Endothelial cell of umbilical vein (primary cell): Measurements from ENCODE around the gene FAM185A. TPM values are rescaled to one million over a fixed set of nuclear protein-coding genes. Genes with fewer than 3 reads are reported as not detected.

ENCODE experiments used
- BruUV-seq: library from RNA; stranded (reverse); fragments of 400-500 nt; replicated peaks from 2 replicates; lab custom pipeline; 2021; lab: Mats Ljungman, UMichigan
- CTCF ChIA-PET: fragments of 300-600, 350-600 bp; sonication (Branson Sonifier 250); formaldehyde crosslinking; loops from one replicate; lab custom pipeline; 2021; ENCODE audit warnings: antibody characterized with exemption, inconsistent platforms; lab: Charles Lee
- POLR2A ChIA-PET: fragments of 300-600, 350-600 bp; sonication (Branson Sonifier 250); formaldehyde crosslinking; loops from one replicate; lab custom pipeline; 2021; ENCODE audit warnings: antibody characterized with exemption, inconsistent platforms; lab: Charles Lee
- DNase-seq: peaks from one replicate; pipeline ENCODE4 v3.0.0-alpha.2; 2011; ENCODE audit warnings: low read depth, low spot score
- FAIRE-seq: peaks from 2 replicates; lab custom pipeline; 2011; peaks lifted over from hg19 to GRCh38; lab: Jason Lieb, UNC
- H2AFZ ChIP-seq: 2 replicates; pipeline ENCODE4 v1.6.0; 2012; ENCODE audit warnings: low read depth, low read length, control low read depth, inconsistent platforms
- H3K27ac ChIP-seq: 2 replicates; pipeline ENCODE4 v1.5.1; 2011; ENCODE audit warnings: low read depth, mild to moderate bottlenecking, control low read depth, low read length, moderate library complexity; ENCODE audit not compliant: insufficient read depth
- H3K27me3 ChIP-seq, 2 experiments: 2 replicates each; pipeline versions ENCODE4 v1.6.0 to v1.6.1; 2011; ENCODE audit warnings: low read length in 2 of 2, mixed read lengths in 1 of 2; ENCODE audit not compliant: control insufficient read depth in 2 of 2, insufficient read depth in 2 of 2
- H3K36me3 ChIP-seq, 2 experiments: 2 replicates in 1 of 2; 3 replicates in 1 of 2; pipeline ENCODE4 v1.5.1; 2011; ENCODE audit warnings: low read length in 2 of 2, mild to moderate bottlenecking in 1 of 2, moderate library complexity in 1 of 2; ENCODE audit not compliant: control insufficient read depth in 2 of 2, insufficient read depth in 2 of 2; ENCODE audit errors: extremely low read depth in 1 of 2
- H3K4me1 ChIP-seq: 3 replicates; pipeline ENCODE4 v1.5.1; 2011; ENCODE audit warnings: mild to moderate bottlenecking, low read length; ENCODE audit not compliant: control insufficient read depth, insufficient read depth; ENCODE audit errors: extremely low read depth
- H3K4me2 ChIP-seq: 2 replicates; pipeline ENCODE4 v1.6.1; 2011; ENCODE audit warnings: low read length, control low read depth, mixed read lengths; ENCODE audit not compliant: insufficient read depth
- H3K4me3 ChIP-seq, 3 experiments: fragments of 200-600 bp in 1 of 3; sonication (generic), shearing (Covaris generic) in 1 of 3; replicated peaks in 1 of 3; 2 replicates each; pipeline ENCODE4 v1.5.1; 2011 to 2016; ENCODE audit warnings: control low read depth in 3 of 3, low read length in 3 of 3, mild to moderate bottlenecking in 2 of 3, inconsistent platforms in 1 of 3, low read depth in 1 of 3, moderate library complexity in 1 of 3; ENCODE audit not compliant: insufficient read depth in 1 of 3
- H3K79me2 ChIP-seq: 2 replicates; pipeline ENCODE4 v1.6.0; 2012; ENCODE audit warnings: low read length, inconsistent platforms; ENCODE audit not compliant: control insufficient read depth, insufficient read depth
- H3K9ac ChIP-seq: replicated peaks from 2 replicates; pipeline ENCODE3; 2011; ENCODE audit warnings: low read length, control low read depth; ENCODE audit not compliant: insufficient read depth; ENCODE audit errors: extremely low read depth
- H3K9me1 ChIP-seq: replicated peaks from 3 replicates; pipeline ENCODE4 v1.6.0; 2011; ENCODE audit warnings: mild to moderate bottlenecking, low read length; ENCODE audit not compliant: control insufficient read depth, insufficient read depth; ENCODE audit errors: extremely low read depth
- H3K9me3 ChIP-seq: replicated peaks from 2 replicates; pipeline ENCODE4 v1.5.1; 2012; ENCODE audit warnings: low read length, inconsistent platforms; ENCODE audit not compliant: control insufficient read depth, insufficient read depth
- H4K20me1 ChIP-seq: replicated peaks from 2 replicates; pipeline ENCODE3; 2011; ENCODE audit warnings: mild to moderate bottlenecking, low read length; ENCODE audit not compliant: control insufficient read depth, insufficient read depth; ENCODE audit errors: extremely low read depth
- CTCF ChIP-seq, 2 donors: IDR thresholded peaks; 1 replicate in 1 of 2; 2 replicates in 1 of 2; pipeline ENCODE4 v1.5.1; 2011; ENCODE audit warnings: low read length in 2 of 2, mild to moderate bottlenecking in 2 of 2, moderate library complexity in 2 of 2, control low read depth in 1 of 2, inconsistent platforms in 1 of 2, low read depth in 1 of 2; ENCODE audit not compliant: insufficient read depth in 1 of 2; ENCODE audit errors: extremely low read depth in 1 of 2
- EZH2 ChIP-seq: IDR thresholded peaks from 2 replicates; pipeline ENCODE4 v1.6.1; 2012; ENCODE audit warnings: borderline replicate concordance, low read depth, mild to moderate bottlenecking, moderate library complexity, low read length, inconsistent platforms; ENCODE audit not compliant: severe bottlenecking
- FOS ChIP-seq: IDR thresholded peaks from 2 replicates; pipeline ENCODE4 v1.6.1; 2011; ENCODE audit warnings: mild to moderate bottlenecking, low read length, moderate library complexity, borderline replicate concordance; ENCODE audit not compliant: insufficient read depth
- GATA2 ChIP-seq: IDR thresholded peaks from 2 replicates; pipeline ENCODE4 v1.7.0; 2011; ENCODE audit warnings: low read depth, mild to moderate bottlenecking, moderate library complexity, mixed read lengths, low read length; ENCODE audit not compliant: insufficient read length, insufficient read depth
- JUN ChIP-seq: IDR thresholded peaks from 2 replicates; pipeline ENCODE4 v1.6.1; 2011; ENCODE audit warnings: borderline replicate concordance, low read depth; ENCODE audit not compliant: insufficient read length, insufficient read depth
- MAX ChIP-seq: IDR thresholded peaks from 2 replicates; pipeline ENCODE4 v1.6.1; 2011; ENCODE audit not compliant: insufficient read depth, insufficient read length
- MYC ChIP-seq: IDR thresholded peaks from one replicate; pipeline ENCODE4 v1.6.1; 2011; ENCODE audit warnings: mild to moderate bottlenecking, low read depth, low read length
- POLR2A ChIP-seq: IDR thresholded peaks from 2 replicates; pipeline ENCODE4 v1.6.1; 2012; ENCODE audit warnings: low read depth, mild to moderate bottlenecking, control low read depth, low read length
- POLR2AphosphoS5 ChIP-seq: IDR thresholded peaks from 2 replicates; pipeline ENCODE4 v1.6.1; 2012; ENCODE audit warnings: low read depth, mild to moderate bottlenecking, control low read depth, low read length, moderate library complexity; ENCODE audit not compliant: insufficient read depth
- dilution Hi-C: fragments of 300-500 bp; cut with MboI; formaldehyde crosslinking; loops from one replicate; pipeline ENCODE4 v1.15.0; 2019; ENCODE audit warnings: low sequenced_read_pairs; ENCODE audit not compliant: extremely low pct_ligation_motif_present
- intact Hi-C: fragments of 100-400 bp; cut with micrococcal nuclease; formaldehyde crosslinking; loops from one replicate; pipeline ENCODE4 v1.10.0; 2022
- polyA plus RNA-seq, 4 experiments: library from polyadenylated mRNA; depleted of rRNA in 3 of 4; stranded (reverse) in 3 of 4; unstranded in 1 of 4; fragments of >200 nt; gene quantifications; 2 replicates each; pipeline versions ENCODE4 v1.2.1 to v1.2.3, GENCODE V29; 2011 to 2012; ENCODE audit warnings: missing spikeins in 1 of 4
- total RNA-seq: library from RNA; stranded (reverse); gene quantifications from 2 replicates; pipeline ENCODE4 v1.2.3, GENCODE V29; 2021

Gene FAM185A
- total and polyA plus RNA-seq, 2 donors (not counting 3 experiments of a cell fraction or from before 2014, with no cell fraction given): 5.4 to 7.6 TPM

- Histone ChIP-seq H3K4me3 (no peak overlapping the region), H3K27ac (no peak overlapping the region), H3K4me1 (peaks cover 26% of the 10 kb centered on the region), H3K9ac (no peak overlapping the region), H3K79me2 (no peaks in the 10 kb centered on the region), H3K27me3 (no peaks in the 10 kb centered on the region), H4K20me1 (no peaks in the 10 kb centered on the region), H3K4me2 (no peak overlapping the region), H3K9me1 (no peaks in the 10 kb centered on the region), H2AFZ (no peak overlapping the region), H3K9me3 (no peaks in the 10 kb centered on the region), H3K36me3 (no peaks in the 10 kb centered on the region)
- TF ChIP-seq CTCF (IDR thresholded peaks at IDR 0.05; ENCODE audit: extremely low read depth in 1 of 2, insufficient read depth in 1 of 2, low read depth in 1 of 2, low read length in 2 of 2) (no peak), JUN (no peak), POLR2AphosphoS5 (no peak), FOS (no peak), GATA2 (no peak), EZH2 (no peak), MYC (no peak), MAX (no peak), POLR2A (no peak)
- POLR2A ChIA-PET: no interaction called here
- no TSS peak for BruUV-seq
- DNase-seq (peak; percentile 28), FAIRE-seq (no peak)
- intact Hi-C loops: no loop called here
- CTCF ChIA-PET: interaction anchor here (1.3 to 1.8 kb wide), 3 partner anchors 8 to 263 kb away, joined by 3 to 16 read pairs (median 6); partner anchors contain the start of genes ARMC10 and FBXL13
- dilution Hi-C loops: no loop called here
Measured at GRCh38 chr7:102811942-102812678, 63.3 kb downstream of the FAM185A start.
